Activated CD4-positive, alpha-beta T cell treated with anti-CD3 and anti-CD28 coated beads for 48 hours (primary cell): Measurements from ENCODE around the gene CFAP100.

Experiments used
- DNase-seq: peaks from one replicate; pipeline ENCODE4 v3.0.0-alpha.2; 2020

Gene CFAP100

DNA sequence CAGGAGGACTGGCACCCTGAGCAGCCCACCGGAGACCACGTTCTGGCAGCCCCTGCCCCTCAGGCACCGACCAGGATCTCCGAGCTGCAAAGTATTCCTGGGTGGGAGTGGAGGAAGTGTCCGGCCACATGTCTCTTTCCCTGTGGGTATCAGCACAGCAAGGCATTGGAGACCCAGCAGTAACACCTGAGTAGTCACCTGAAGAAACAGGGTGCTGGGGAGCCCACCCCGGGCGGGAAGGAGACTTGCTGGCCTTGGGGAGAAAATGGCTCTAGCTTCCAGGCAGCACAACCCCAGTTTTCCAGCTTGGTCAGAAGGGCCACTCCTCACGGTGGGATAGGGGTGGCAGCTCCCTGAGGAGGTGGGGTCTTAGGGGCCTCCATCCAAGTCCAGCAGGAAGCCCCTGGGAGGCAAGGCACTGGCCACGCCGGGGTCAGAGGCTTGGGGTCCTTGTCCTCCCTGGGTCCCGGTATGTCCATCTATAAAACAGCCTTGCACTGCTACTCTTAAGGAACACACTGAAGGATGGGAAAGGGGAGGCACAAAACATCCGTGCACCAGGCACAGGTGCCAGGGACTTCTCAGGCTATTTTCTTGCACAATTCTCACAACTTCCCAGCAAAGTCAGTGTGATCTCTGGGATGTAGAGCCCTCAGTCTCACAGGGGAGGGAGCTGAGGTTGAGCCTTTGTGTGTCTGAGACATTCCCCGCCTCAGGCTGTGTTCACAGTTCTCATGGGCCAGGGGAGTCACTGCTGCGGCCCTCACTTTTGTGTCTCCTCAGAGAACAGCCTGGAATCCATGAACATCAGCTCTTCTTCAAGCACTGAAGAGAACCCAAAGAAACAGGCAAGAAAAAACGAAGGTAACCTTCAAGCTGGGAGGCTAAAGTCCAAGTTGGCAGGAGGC is 11.9 kb downstream of the CFAP100 start:
- no peak for DNase-seq

DNA sequence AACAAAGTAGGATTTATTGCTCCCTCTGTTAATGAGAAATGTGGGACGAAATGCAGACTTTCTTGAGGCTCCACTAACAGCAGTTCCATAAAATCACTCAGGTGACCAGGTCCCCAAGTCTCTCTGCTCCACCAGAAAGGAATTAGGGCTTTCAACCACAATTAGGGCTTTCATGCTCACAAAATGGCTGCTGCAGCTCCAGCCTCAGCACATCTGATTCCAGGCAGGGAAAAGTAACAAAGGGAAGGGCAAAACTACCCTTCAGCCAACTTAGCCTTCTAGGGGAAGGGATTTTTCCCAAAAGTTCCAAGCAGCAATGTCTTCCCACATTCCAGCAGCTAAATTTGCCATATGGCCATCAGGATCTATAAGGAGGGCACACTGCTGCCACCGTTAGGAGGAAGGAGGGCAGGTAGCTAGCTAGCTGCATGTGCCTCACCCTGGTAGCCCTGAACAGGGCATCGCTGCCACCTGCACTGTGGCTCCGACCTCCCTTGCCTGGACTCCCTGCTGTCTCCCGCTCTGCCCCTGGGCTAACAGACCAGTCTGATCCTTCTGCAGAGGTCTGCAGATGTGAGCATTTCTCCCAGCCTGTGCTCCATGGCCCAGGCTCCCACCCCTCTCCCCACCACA is 12.8 kb downstream of the CFAP100 start:
- no peak for DNase-seq

- no peak for DNase-seq
These were observed 13.4 kb downstream of the CFAP100 start for GRCh38 chr3:126408099-126408498.

- no peak for DNase-seq
These were observed 18.4 kb downstream of the CFAP100 start for GRCh38 chr3:126412841-126413692.

GRCh38 chr3:126413693-126414080 is 19.0 kb downstream of the CFAP100 start:
- no peak for DNase-seq

DNA sequence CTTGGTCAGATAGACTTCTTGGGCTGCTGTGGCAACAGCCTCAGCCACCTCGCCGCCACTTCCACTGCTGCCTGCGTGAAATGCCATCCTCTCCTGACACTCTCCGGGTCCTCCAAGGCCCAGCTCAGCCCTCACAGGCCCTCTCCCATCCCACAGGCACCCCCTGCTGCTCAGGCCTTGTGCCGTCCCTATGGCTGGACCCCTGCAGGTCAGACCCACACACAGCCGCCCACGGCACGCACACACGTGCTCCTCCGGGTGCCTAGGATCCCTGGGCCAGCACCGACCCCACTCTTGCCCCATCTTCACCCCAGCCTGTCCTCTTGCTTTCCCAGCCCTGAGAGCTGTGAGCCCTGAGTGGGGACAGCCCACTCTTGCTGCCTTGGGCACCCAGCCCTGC is 19.7 kb downstream of the CFAP100 start:
- DNase-seq: no peak

DNA sequence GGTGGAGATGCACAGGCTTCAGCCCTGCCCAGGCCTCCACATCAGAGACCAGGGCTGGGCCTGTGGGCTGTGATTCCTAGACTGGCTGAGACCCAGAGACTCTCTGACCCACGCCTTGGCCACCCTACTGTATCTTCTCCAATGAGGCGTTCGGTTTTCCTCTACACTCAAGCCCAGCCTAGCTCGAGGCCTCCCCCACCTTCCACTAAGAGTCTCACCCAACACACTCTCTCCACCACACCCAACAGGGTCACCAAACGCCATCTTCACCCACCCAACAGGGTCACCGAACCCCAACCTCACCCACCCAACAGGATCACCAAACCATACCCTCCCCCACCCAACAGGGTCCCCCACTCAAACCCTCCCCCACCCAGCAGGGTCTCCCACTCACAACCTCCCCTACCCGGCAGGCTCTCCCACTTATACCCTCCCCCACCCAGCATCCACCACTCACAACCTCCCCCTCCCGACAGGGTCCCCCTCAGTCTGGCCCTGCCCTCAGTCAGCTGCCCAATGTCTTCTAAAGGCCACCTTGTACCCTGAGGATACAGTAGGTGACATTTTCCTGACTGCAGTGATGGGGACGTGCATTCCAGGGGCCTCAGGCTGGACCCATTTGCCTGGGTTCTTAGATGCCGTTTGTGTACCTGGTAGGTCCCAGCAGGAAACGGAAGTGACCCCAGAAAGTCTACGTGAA is 20.4 kb downstream of the CFAP100 start:
- no peak for DNase-seq

DNA sequence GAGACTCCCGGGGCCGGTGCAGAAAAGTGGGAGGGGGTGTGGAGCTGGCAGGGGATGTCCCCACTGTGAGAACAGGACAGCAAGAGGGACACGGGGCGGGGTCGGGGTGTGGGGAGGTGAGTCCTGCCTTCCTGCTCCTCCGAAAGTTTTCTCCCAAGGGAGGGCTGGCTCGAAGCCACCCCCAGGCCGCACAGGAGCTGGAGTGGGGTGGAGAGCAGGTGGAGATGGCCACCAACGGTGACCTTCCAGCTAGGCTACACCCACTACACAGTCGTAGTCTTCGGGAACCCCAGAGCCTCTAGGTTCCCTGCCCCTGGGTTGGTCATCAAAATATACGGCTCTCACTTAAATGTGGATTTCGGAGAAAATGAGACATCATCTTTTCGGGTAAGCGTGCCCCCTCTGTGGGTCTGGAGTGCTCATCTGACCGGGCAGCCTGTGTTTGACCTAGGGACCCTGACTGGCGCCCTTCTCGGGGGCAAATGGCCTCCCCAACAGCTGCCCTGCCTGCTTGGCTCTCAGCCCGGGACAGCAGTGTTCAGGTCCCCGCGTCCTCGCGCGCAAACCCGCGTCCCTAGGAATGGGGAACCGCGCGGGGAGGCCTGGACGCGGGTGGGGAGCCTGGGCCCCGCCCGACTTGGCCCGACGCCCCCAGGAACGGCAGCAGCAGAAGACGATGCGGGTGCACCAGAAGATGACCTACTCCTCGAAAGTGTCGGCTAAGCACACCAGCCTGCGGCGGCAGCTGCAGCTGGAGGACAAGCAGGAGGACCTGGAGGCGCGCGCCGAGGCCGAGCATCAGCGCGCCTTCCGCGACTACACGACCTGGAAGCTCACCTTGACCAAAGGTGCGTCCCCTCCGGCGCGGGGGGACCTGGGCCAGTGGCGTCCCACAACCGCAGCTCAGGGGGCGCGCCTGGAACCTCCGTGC is 21.2 kb downstream of the CFAP100 start:
- no peak for DNase-seq

GRCh38 chr3:126416943-126417342 is 22.2 kb downstream of the CFAP100 start:
- no peak for DNase-seq

DNA sequence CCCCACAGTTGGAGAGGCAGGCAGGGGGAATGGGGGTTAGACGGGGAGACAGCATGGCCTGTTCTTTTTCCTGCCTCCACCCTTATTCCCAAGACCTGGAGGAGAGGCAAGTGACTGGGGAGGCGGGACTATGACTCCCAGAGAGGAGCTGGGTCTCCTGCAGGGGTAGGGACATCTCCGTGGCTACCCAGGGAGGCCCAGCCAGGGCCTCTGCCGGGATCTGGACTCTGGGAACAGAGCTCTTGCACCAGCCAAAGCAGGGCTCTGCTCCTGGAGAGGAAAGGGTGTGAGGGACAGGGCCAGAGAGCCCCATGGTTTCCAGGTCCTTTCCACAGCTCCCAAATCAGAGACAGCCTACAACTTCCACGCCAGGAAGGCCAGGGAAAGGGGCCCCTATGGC is 22.8 kb downstream of the CFAP100 start:
- no peak for DNase-seq

DNA sequence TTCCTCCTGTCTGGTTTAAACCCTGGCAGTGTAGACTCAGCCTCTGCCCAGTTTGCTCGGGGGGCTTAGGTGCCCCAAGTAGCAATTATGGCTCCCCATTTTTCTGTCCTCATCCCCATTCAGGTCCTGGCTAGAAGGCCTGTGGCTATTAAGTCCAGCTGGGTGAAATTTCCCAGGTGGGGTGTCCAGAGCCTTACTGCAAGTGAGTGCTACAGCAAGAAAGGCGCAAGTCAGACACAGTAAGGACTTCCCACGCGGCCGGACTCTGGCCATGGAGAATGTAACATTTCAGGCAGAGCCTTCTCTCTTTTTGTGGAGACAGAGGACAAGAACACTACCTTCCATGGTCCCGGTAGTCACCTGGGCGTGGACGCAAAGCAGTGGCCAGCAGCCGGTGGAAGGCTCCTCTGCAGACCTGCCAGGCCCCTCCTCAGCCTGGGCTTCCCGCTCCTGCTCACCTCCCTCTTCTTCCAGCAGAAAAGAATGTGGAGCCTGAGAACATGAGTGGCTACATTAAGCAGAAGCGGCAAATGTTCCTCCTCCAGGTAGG is 23.3 kb downstream of the CFAP100 start:
- no peak for DNase-seq

DNA sequence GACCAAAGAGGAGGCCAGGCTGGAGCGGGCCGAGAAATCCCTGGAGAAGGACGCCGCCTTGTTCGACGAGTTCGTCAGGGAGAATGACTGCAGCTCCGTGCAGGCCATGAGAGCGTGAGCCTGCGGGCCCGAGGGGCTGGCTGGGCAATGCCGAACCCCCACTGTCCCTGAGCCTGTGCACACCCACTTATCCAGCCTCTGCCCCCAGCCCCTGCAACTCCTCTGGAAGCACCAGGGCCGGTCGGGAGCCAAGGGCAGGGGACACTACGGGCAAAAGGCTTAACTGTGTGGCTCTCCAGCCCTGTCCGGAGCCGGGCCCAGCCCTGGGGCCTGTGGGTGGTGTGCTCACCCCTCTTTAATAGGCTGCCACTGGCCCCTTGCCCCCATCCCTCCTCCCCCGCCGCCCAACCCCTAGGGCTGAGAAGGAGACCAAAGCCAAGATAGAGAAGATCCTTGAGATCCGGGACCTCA is 24.0 kb downstream of the CFAP100 start:
- no peak for DNase-seq

GRCh38 chr3:126419151-126419703 is 24.5 kb downstream of the CFAP100 start:
- DNase-seq: no peak

- no peak for DNase-seq
These were observed 25.4 kb downstream of the CFAP100 start for GRCh38 chr3:126419886-126420786.

DNA sequence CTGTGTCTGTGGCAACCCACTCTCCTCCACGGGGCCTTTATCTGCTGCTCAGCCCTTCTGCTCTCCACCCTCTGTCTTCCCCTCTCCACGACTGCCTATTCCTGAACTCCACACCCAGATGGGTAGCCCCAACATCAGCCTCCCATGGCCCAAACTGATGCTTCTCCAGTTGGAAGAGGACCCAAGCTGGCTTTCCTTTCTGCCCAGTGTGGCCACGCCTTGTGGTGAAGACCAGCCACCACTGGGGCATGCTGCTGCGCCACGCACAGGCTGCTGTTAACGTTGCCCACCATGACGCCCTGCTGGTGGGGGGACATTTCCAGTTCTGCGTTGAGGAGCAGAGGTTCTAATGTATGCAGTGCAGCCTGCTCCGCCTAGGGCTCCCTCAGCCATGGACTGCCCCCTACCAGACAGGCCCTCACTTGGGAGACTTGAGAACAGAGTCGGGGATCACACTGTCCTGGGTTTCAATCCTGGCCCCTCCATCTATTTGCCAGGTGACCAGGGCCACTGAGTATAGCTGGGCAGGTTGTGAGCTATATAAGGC is 26.9 kb downstream of the CFAP100 start:
- no peak for DNase-seq

DNA sequence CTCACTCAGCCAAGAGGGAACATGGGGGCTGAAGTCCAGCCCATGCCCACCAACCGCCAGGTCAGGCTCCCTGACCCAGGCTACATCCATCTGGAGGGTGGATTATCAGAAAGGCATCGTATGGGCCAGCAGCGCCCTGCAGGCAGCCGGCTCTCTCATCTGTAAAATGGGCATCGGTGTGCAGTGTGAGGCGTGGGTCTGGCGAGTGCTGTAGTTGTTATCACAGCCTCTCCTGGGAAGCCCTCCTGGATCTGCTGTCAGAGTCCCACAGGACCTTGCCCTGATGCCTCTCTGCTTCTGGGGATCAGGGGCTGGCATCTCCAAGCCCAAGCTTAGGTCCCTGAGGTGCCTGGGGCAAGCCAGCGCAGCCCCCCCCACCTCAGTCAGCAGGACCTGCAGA is 27.4 kb downstream of the CFAP100 start:
- no peak for DNase-seq

GRCh38 chr3:126422571-126423091 is 27.9 kb downstream of the CFAP100 start:
- DNase-seq: no peak

DNA sequence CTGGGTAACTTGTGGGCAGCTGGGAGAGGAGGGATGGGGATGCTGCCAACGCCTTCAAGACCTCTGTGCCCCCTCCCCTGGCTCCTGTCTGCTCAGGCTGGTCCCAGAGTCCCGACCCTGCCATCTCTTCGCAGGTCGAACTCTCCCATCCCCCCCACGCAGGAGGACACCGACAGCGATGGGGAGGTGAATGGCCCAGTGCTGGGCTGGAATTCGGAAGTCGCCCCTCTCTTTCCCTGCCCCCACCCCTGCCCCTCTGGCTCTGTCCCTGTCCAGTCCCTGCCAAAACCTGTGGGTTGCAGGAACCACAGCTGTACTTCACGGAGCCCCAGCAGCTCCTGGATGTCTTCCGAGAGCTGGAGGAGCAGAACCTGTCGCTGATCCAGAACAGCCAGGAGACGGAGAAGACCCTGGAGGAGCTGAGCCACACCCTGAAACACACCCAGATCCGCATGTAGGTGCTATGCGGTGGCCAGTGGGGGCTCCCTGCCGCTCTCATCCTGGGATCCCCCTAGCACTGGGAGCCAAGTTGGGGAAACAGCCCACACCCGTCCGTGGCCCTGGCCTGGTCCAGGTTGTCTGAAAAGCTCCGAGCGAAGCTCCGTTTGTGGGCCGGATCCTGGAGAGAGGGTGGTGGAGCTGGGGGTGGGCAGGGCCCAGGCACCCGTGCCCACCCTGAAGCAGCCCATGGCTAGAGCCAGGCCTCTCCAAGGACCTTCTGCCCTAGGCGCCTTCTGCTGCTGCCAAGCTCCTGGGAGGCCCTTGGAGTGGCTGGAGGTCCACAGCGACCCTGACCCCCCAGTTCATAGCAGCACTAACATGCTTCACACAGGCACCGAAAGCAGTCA is 28.7 kb downstream of the CFAP100 start:
- DNase-seq: no peak
